Activated CD4-positive, alpha-beta T cell treated with anti-CD3 and anti-CD28 coated beads, Interleukin-2, amount 10 ng/mL, durations not matched to agents 7 days and 5 days (primary cell): ENCODE measurements around the gene DDX49. TPM values are rescaled to one million over a fixed set of nuclear protein-coding genes. Genes with fewer than 3 reads are reported as not detected.
A peak's percentile ranks its signal among the peaks of the same experiment; 100 is the strongest.

Experiments used
- CTCF ChIA-PET: fragments of 350-600 bp; sonication (Branson Sonifier 250); formaldehyde crosslinking; loops from one replicate; lab custom pipeline; 2021; ENCODE audit warnings: antibody characterized with exemption; lab: Charles Lee
- POLR2A ChIA-PET: fragments of 350-600 bp; sonication (Branson Sonifier 250); formaldehyde crosslinking; loops from one replicate; lab custom pipeline; 2021; ENCODE audit warnings: antibody characterized with exemption; lab: Charles Lee
- DNase-seq: peaks from one replicate; pipeline ENCODE4 v3.0.0-alpha.2; 2020
- H3K27ac Mint-ChIP-seq: one replicate; pipeline ENCODE4 v1.8.0; 2021; ENCODE audit warnings: mild to moderate bottlenecking, moderate library complexity, mixed read lengths
- H3K27me3 Mint-ChIP-seq: one replicate; pipeline ENCODE4 v1.8.0; 2021; ENCODE audit warnings: mixed read lengths
- H3K36me3 Mint-ChIP-seq: one replicate; pipeline ENCODE4 v1.8.0; 2021; ENCODE audit warnings: low read depth, mixed read lengths
- H3K4me1 Mint-ChIP-seq: one replicate; pipeline ENCODE4 v1.8.0; 2021; ENCODE audit warnings: mixed read lengths
- H3K4me3 Mint-ChIP-seq: one replicate; pipeline ENCODE4 v1.8.0; 2021; ENCODE audit warnings: mild to moderate bottlenecking, moderate library complexity, mixed read lengths
- H3K9me3 Mint-ChIP-seq: one replicate; pipeline ENCODE4 v1.8.0; 2021; ENCODE audit warnings: mixed read lengths
- total RNA-seq, 2 experiments: library from RNA; stranded (reverse); gene quantifications; one replicate each; pipeline ENCODE4 v1.2.3, GENCODE V29; 2021

Gene DDX49
- total RNA-seq, 2 experiments from 2014 or later = 40.6 to 50.6 TPM

DNA sequence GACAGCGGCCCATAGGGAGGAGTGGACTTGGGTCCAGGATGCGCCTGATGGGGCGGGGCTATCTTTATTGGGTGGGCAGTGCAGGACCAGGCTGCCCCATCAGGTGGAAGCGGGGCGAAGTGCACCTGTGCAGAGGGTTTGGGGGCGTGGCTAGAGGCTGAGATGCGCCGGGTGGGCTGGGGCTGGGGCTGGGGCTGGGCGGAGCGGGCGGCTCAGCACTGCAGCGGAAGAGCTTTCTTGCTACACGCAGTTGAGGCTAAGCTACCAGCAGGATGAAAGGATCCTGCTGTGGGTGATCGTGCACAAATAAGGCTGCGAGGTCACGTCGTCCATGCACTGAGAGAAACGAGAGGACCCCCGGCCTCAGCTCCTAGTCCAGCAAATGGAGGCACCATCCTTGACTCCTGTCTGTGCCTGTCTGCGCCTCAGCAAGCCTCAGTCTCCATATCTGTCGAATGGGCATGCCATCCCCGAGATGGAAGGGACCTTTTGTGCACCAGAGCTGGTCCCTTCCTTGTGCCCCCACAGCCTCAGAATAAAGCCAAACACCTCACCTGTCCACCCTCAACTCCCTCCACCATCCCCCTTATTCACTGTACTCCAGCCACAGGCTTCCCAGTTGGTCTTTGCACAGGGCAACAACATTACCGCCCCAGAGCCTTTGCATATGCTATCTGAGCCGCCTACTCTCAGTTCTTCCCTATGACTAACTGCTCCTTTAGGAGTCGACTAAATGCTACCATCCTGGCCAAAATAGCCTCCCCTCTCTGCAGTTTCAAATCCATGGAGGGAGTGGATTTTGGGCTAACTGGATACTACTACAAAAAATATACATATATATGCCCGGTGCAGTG, 42.5 kb downstream of the DDX49 start:
- Mint-ChIP-seq H3K4me1 (peaks cover 10% of the 10 kb centered on the region), H3K27ac (no peak overlapping the region), H3K36me3 (no peaks in the 10 kb centered on the region), H3K9me3 (no peaks in the 10 kb centered on the region), H3K27me3 (peaks cover 12% of the 10 kb centered on the region), H3K4me3 (no peak overlapping the region)
- ChIA-PET POLR2A (no interaction called here), CTCF (no interaction called here)
- DNase-seq = peak; percentile 11

DNA sequence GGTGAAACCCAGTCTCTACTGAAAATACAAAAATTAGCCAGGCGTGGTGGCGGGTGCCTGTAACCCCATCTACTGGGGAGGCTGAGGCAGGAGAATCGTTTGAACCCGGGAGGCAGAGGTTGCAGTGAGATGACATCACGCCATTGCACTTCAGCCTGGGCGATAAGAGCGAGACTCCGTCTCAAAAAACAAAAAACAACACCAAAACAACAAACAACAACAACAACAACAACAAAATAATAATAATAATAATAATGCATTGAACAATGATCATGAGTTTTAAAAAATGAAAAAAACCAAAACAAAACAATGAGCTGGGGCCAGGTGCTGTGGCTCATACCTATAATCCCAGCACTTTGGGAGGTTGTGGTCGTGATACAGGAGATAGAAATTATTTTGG, 44.6 kb downstream of the DDX49 start:
- peaks cover 10% of the 10 kb centered on the region for H3K4me1 Mint-ChIP-seq
- CTCF ChIA-PET = interaction anchor here (2.1 kb wide), 1 partner anchor 117 kb away, joined by 4 read pairs; no protein-coding TSS in a partner anchor
- no peak overlapping the region for H3K27ac Mint-ChIP-seq
- no peaks in the 10 kb centered on the region for H3K9me3 Mint-ChIP-seq
- H3K27me3 Mint-ChIP-seq = peaks cover 14% of the 10 kb centered on the region
- no peaks in the 10 kb centered on the region for H3K36me3 Mint-ChIP-seq
- no peak for DNase-seq
- no peak overlapping the region for H3K4me3 Mint-ChIP-seq
- POLR2A ChIA-PET = no interaction called here

DNA sequence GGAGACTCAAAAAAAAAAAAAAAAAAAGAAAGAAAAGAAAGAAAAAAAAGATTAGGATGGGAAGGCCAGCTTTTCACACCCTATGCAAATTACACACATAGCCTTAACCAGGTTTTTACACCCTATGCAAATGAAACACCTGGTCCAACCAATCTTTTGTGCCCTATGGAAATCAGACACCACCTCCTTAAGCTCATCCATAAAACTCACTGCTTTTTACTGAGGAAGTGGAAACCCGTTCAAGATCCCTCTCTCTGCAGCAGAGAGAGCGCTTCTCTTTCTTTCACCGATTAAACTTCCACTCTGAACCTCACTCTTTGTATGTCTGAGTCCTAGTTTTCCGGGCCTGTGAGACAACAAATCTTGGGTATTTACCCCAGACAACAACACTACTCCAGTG, 46.8 kb downstream of the DDX49 start:
- Mint-ChIP-seq H3K36me3 (no peaks in the 10 kb centered on the region), H3K4me3 (no peak overlapping the region), H3K4me1 (peaks cover 10% of the 10 kb centered on the region), H3K27me3 (peaks cover 13% of the 10 kb centered on the region), H3K27ac (no peak overlapping the region), H3K9me3 (no peaks in the 10 kb centered on the region)
- ChIA-PET POLR2A (no interaction called here), CTCF (interaction anchor here (0.7 to 0.8 kb wide), 2 partner anchors 10 to 33 kb away, joined by 3 read pairs; no protein-coding TSS in a partner anchor)
- no peak for DNase-seq

DNA sequence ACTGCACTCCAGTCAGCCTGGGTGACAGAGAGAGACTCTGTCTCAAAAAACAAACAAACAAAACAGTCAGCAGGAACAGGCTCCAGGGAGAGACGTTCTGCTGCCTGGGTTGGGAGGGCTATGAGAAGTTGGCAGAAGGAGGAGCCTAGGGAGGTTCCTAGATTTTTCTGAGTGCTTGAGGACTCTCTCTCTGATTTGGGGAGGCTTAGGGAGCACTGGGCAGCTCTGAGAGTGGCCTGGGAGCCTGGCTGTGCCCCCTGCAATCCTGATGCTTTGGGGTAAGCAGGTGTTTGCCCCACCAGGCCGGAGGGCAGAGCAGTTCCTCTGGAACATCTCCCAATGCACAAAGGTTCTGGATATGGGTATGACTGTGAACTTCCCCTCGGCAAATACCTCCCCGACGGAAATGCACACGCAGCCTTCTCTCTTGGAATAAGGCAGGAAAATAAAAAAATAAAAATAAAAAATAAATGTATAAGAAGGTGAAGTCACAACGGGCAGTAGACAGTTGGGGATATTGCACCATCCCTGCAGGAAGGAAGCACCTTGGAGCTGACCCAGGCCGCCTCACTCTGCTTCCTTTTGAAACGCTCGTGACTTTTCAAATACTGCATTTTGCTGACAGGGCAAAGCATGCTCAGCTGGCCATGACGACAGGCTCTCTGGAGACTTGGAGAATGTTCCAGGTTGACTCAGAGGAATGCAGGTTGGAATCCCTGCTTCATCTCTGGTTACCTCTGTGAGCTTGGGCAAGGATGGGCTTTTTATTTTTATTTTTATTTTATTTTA, 48.0 kb downstream of the DDX49 start:
- peaks cover 2% of the 10 kb centered on the region for H3K27me3 Mint-ChIP-seq
- no peak for DNase-seq
- no peaks in the 10 kb centered on the region for H3K36me3 Mint-ChIP-seq
- no peaks in the 10 kb centered on the region for H3K9me3 Mint-ChIP-seq
- ChIA-PET POLR2A (no interaction called here), CTCF (no interaction called here)
- no peaks in the 10 kb centered on the region for H3K4me1 Mint-ChIP-seq
- no peak overlapping the region for H3K27ac Mint-ChIP-seq
- H3K4me3 Mint-ChIP-seq = no peak overlapping the region

- DNase-seq = no peak
- CTCF ChIA-PET = no interaction called here
- H3K36me3 Mint-ChIP-seq = no peaks in the 10 kb centered on the region
- H3K27ac Mint-ChIP-seq = no peak overlapping the region
- no peaks in the 10 kb centered on the region for H3K9me3 Mint-ChIP-seq
- POLR2A ChIA-PET = no interaction called here
- H3K27me3 Mint-ChIP-seq = peaks cover 2% of the 10 kb centered on the region
- no peaks in the 10 kb centered on the region for H3K4me1 Mint-ChIP-seq
- H3K4me3 Mint-ChIP-seq = no peak overlapping the region
These were observed 50.6 kb downstream of the DDX49 start for GRCh38 chr19:18969931-18970659.

DNA sequence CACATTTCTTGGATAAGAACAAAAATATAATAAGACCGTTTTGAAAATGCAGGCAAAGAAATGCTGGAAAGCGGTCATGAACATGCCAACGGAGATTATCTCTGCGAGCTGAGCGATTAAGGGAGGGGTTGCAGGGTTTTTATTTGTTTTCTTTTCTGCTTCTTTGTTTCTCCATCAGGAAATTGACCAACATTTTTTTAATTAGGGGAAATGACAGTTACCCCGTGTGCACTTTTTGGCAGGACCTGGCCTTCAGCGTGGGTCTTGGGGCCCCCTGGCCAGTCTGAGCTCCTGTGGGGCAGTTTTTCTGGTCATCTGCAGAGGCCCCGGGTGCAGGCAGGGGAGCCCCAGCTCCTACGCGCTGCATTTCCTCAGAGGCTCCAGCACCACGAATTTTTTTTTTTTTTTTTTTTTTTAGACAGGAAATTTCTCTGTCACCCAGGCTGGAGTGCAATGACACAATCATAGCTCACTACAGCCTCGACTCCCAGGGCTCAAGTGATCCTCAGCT, 52.8 kb downstream of the DDX49 start:
- CTCF ChIA-PET = interaction anchor here (0.6 kb wide), 3 partner anchors 126 to 473 kb away, joined by 3 to 5 read pairs (median 3); no protein-coding TSS in a partner anchor
- POLR2A ChIA-PET = no interaction called here
- H3K4me1 Mint-ChIP-seq = no peaks in the 10 kb centered on the region
- H3K27ac Mint-ChIP-seq = no peak overlapping the region
- H3K27me3 Mint-ChIP-seq = peaks cover 2% of the 10 kb centered on the region
- H3K4me3 Mint-ChIP-seq = no peak overlapping the region
- no peak for DNase-seq
- H3K36me3 Mint-ChIP-seq = no peaks in the 10 kb centered on the region
- no peaks in the 10 kb centered on the region for H3K9me3 Mint-ChIP-seq

DNA sequence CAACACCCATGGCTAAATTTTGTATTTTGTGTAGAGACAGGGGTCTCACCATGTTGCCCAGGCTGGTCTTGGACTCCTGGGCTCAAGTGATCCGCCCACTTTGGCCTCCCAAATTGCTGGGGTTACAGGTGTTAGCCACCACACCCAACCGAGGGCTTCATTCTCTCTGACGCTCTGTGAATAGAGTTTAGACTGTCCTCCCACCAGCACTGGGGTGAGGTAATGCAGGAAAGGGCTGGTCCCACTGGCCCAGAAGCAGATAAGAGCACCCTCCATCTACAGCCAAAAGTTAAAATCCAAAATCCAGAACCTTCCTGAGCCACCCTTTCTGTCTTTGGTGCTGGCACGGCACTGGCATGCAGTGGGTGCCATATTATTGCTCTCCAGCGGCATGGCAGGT, 53.3 kb downstream of the DDX49 start:
- Mint-ChIP-seq H3K27me3 (no peaks in the 10 kb centered on the region), H3K4me3 (no peak overlapping the region), H3K4me1 (no peaks in the 10 kb centered on the region), H3K27ac (no peak overlapping the region), H3K9me3 (no peaks in the 10 kb centered on the region), H3K36me3 (no peaks in the 10 kb centered on the region)
- ChIA-PET POLR2A (no interaction called here), CTCF (interaction anchor here (0.6 kb wide), 2 partner anchors 125 to 330 kb away, joined by 3 to 5 read pairs; no protein-coding TSS in a partner anchor)
- DNase-seq = no peak

DNA sequence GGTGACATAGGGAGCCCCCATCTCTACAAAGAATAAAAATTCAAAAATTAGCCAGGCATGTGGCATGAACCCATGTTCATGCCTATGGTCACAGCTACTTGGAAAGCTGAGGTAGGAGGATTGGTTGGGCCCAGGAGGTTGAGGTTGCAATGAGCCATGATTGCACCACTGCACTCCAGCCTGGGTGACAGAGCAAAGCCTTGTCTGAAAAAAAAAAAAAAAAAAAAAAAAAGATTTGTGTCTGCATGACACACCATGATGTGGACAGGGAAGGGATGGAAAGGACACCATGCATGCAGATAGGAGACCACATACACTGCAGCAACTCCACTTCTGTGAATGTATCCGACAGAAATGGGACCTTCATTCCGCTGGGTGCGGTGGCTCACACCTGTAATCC, 55.5 kb downstream of the DDX49 start:
- H3K4me1 Mint-ChIP-seq = no peaks in the 10 kb centered on the region
- H3K27ac Mint-ChIP-seq = no peak overlapping the region
- CTCF ChIA-PET = interaction anchor here (0.7 kb wide), 1 partner anchor 214 kb away, joined by 3 read pairs; no protein-coding TSS in a partner anchor
- no peak for DNase-seq
- H3K27me3 Mint-ChIP-seq = peaks cover 2% of the 10 kb centered on the region
- no peaks in the 10 kb centered on the region for H3K9me3 Mint-ChIP-seq
- no peaks in the 10 kb centered on the region for H3K36me3 Mint-ChIP-seq
- no peak overlapping the region for H3K4me3 Mint-ChIP-seq
- POLR2A ChIA-PET = no interaction called here

DNA sequence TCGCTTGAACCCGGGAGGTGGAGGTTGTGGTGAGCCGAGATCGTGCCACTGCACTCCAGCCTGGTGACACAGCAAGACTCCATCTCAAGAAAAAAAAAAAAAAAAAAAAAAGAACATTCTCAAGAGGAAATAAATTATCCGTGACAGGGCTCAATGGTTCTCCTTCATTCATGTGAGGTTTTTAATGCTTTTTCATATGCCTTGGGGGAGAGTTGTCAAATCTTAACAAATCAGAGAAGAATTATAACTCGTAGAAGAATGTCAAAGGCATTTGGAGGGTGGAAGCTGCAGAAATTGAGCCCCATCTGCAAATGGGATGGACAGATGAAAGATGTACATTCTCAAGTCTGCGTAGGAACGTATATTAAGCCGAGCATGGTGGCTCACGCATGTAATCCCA, 56.4 kb downstream of the DDX49 start:
- ChIA-PET POLR2A (no interaction called here), CTCF (no interaction called here)
- Mint-ChIP-seq H3K36me3 (no peaks in the 10 kb centered on the region), H3K27me3 (peaks cover 2% of the 10 kb centered on the region), H3K9me3 (no peaks in the 10 kb centered on the region), H3K4me3 (no peak overlapping the region), H3K27ac (no peak overlapping the region), H3K4me1 (no peaks in the 10 kb centered on the region)
- no peak for DNase-seq

Other genes with a start within 250 kb of the DDX49 start
- gene CRTC1, start 236.0 kb upstream of the DDX49 start, total RNA-seq = 10 to 100 TPM; 10.2 to 10.3 TPM
- not detected for gene COMP, start 128.4 kb upstream of the DDX49 start, total RNA-seq
- 10 to 100 TPM; 89.4 to 97.3 TPM for gene UPF1, start 87.8 kb upstream of the DDX49 start, total RNA-seq
- not detected for gene CERS1, start 23.6 kb upstream of the DDX49 start, total RNA-seq
- gene COPE, start 328 bp upstream of the DDX49 start, total RNA-seq = 100 to 1,000 TPM; 218 to 258 TPM
- not detected for gene HOMER3, start 21.5 kb downstream of the DDX49 start, total RNA-seq
- 100 to 1,000 TPM; 128 to 144 TPM for gene SUGP2, start 113.8 kb downstream of the DDX49 start, total RNA-seq
- gene ARMC6, start 113.9 kb downstream of the DDX49 start, total RNA-seq = 10 to 100 TPM; 38.6 to 39.3 TPM
- 10 to 100 TPM; 20.6 to 22.2 TPM for gene SLC25A42, start 144.3 kb downstream of the DDX49 start, total RNA-seq
- gene TMEM161A, start 218.8 kb downstream of the DDX49 start, total RNA-seq = 10 to 100 TPM; 23.1 to 24.1 TPM